GM03348 (cell line): Measurements from ENCODE around the gene NOS3.

Source experiments
- DNase-seq: peaks from one replicate; pipeline ENCODE4 v3.0.0; 2012; ENCODE audit warnings: low spot score

Gene NOS3

GRCh38 chr7:150952331-150953050, 38.3 kb upstream of the NOS3 start:
- DNase-seq, result no peak

- no peak for DNase-seq
Measured at GRCh38 chr7:150953061-150953997, 37.5 kb upstream of the NOS3 start.

- DNase-seq, result no peak
Measured at GRCh38 chr7:150954201-150954985, 36.4 kb upstream of the NOS3 start.

GRCh38 chr7:150954986-150955518, 35.8 kb upstream of the NOS3 start:
- DNase-seq, result no peak

GRCh38 chr7:150955519-150956394, 35.1 kb upstream of the NOS3 start:
- peak; percentile 60 for DNase-seq

GRCh38 chr7:150956395-150957132, 34.3 kb upstream of the NOS3 start:
- no peak for DNase-seq

- no peak for DNase-seq
Measured at GRCh38 chr7:150957133-150958020, 33.4 kb upstream of the NOS3 start.

GRCh38 chr7:150958062-150958552, 32.7 kb upstream of the NOS3 start:
- no peak for DNase-seq

- no peak for DNase-seq
Measured at GRCh38 chr7:150958597-150958996, 32.2 kb upstream of the NOS3 start.

- DNase-seq, result no peak
Measured at GRCh38 chr7:150959081-150959480, 31.7 kb upstream of the NOS3 start.

- DNase-seq, result no peak
Measured at GRCh38 chr7:150959739-150960734, 30.8 kb upstream of the NOS3 start.

- no peak for DNase-seq
Measured at GRCh38 chr7:150961510-150962289, 29.1 kb upstream of the NOS3 start.

- DNase-seq, result no peak
Measured at GRCh38 chr7:150962290-150962552, 28.6 kb upstream of the NOS3 start.

- DNase-seq, result peak; percentile 92
Measured at GRCh38 chr7:150962553-150963399, 28.0 kb upstream of the NOS3 start.

- no peak for DNase-seq
Measured at GRCh38 chr7:150963707-150964559, 26.9 kb upstream of the NOS3 start.
